ENCODE measurements around the gene C1orf141.

Gene C1orf141

GRCh38 chr1:67053535-67053784, 81.3 kb downstream of the C1orf141 start:
- H3K9ac ChIP-seq (ENCODE audit: insufficient read length, low read depth), result peak overlapping the region; percentile 89
- peaks cover 25% of the 10 kb centered on the region for H3K36me3 ChIP-seq (ENCODE audit: insufficient read depth, insufficient read length, low read length)
- H3K4me3 ChIP-seq (ENCODE audit: insufficient read length, low read depth), result peak overlapping the region; percentile 84
- no peaks in the 10 kb centered on the region for H3K4me1 ChIP-seq (ENCODE audit: insufficient read depth, insufficient read length)
- H3K9me3 ChIP-seq (ENCODE audit: insufficient read depth, low read length), result no peaks in the 10 kb centered on the region
- DNase-seq (ENCODE audit: low read depth, low spot score), result no peak
- TF ChIP-seq SUZ12 (IDR thresholded peaks at IDR 0.05; ENCODE audit: extremely low read depth, insufficient read depth, insufficient read length) (no peak), ZNF274 (IDR thresholded peaks at IDR 0.05; ENCODE audit: low read depth, low read length) (no peak), YY1 (IDR thresholded peaks at IDR 0.05; ENCODE audit: insufficient read depth, insufficient read length) (no peak)
- H3K27me3 ChIP-seq (ENCODE audit: insufficient read depth, insufficient read length), result no peaks in the 10 kb centered on the region

GRCh38 chr1:67052741-67053534, 81.8 kb downstream of the C1orf141 start:
- TF ChIP-seq SUZ12 (IDR thresholded peaks at IDR 0.05; ENCODE audit: extremely low read depth, insufficient read depth, insufficient read length), result no peak
- TF ChIP-seq YY1 (IDR thresholded peaks at IDR 0.05; ENCODE audit: insufficient read depth, insufficient read length), result no peak
- TF ChIP-seq ZNF274 (IDR thresholded peaks at IDR 0.05; ENCODE audit: low read depth, low read length), result no peak
- Histone ChIP-seq H3K36me3 (ENCODE audit: insufficient read depth, insufficient read length, low read length) (peaks cover 30% of the 10 kb centered on the region), H3K4me3 (ENCODE audit: insufficient read length, low read depth) (peak overlapping the region; percentile 84), H3K27me3 (ENCODE audit: insufficient read depth, insufficient read length) (no peaks in the 10 kb centered on the region), H3K4me1 (ENCODE audit: insufficient read depth, insufficient read length) (no peaks in the 10 kb centered on the region), H3K9me3 (ENCODE audit: insufficient read depth, low read length) (no peaks in the 10 kb centered on the region), H3K9ac (ENCODE audit: insufficient read length, low read depth) (peak overlapping the region; percentile 89)
- DNase-seq (ENCODE audit: low read depth, low spot score), result peak; percentile 23

- H3K36me3 ChIP-seq (ENCODE audit: insufficient read depth, insufficient read length, low read length), result peaks cover 44% of the 10 kb centered on the region
- no peaks in the 10 kb centered on the region for H3K4me1 ChIP-seq (ENCODE audit: insufficient read depth, insufficient read length)
Observed at GRCh38 chr1:67051196-67051595, 83.6 kb downstream of the C1orf141 start.

GRCh38 chr1:67044631-67045270, 90.0 kb downstream of the C1orf141 start:
- H3K4me1 ChIP-seq (ENCODE audit: insufficient read depth, insufficient read length), result no peaks in the 10 kb centered on the region
- no peak for TF ChIP-seq SUZ12 (IDR thresholded peaks at IDR 0.05; ENCODE audit: extremely low read depth, insufficient read depth, insufficient read length)
- no peak for TF ChIP-seq YY1 (IDR thresholded peaks at IDR 0.05; ENCODE audit: insufficient read depth, insufficient read length)
- no peak for TF ChIP-seq ZNF274 (IDR thresholded peaks at IDR 0.05; ENCODE audit: low read depth, low read length)
- DNase-seq (ENCODE audit: low read depth, low spot score), result no peak

More at GRCh38 chr1:67051196-67051595, 83.6 kb downstream of the C1orf141 start:
- H3K4me3 ChIP-seq (ENCODE audit: insufficient read length, low read depth), result no peak overlapping the region
- no peak for TF ChIP-seq SUZ12 (IDR thresholded peaks at IDR 0.05; ENCODE audit: extremely low read depth, insufficient read depth, insufficient read length)
- TF ChIP-seq ZNF274 (IDR thresholded peaks at IDR 0.05; ENCODE audit: low read depth, low read length), result no peak
- no peak for TF ChIP-seq YY1 (IDR thresholded peaks at IDR 0.05; ENCODE audit: insufficient read depth, insufficient read length)
- no peaks in the 10 kb centered on the region for H3K9me3 ChIP-seq (ENCODE audit: insufficient read depth, low read length)
- H3K27me3 ChIP-seq (ENCODE audit: insufficient read depth, insufficient read length), result no peaks in the 10 kb centered on the region
- DNase-seq (ENCODE audit: low read depth, low spot score), result no peak
- no peak overlapping the region for H3K9ac ChIP-seq (ENCODE audit: insufficient read length, low read depth)

GRCh38 chr1:67043366-67043765, 91.4 kb downstream of the C1orf141 start:
- Histone ChIP-seq H3K9me3 (ENCODE audit: insufficient read depth, low read length) (no peaks in the 10 kb centered on the region), H3K4me3 (ENCODE audit: insufficient read length, low read depth) (no peak overlapping the region), H3K9ac (ENCODE audit: insufficient read length, low read depth) (no peak overlapping the region), H3K4me1 (ENCODE audit: insufficient read depth, insufficient read length) (no peaks in the 10 kb centered on the region), H3K36me3 (ENCODE audit: insufficient read depth, insufficient read length, low read length) (peaks cover 82% of the 10 kb centered on the region), H3K27me3 (ENCODE audit: insufficient read depth, insufficient read length) (no peaks in the 10 kb centered on the region)
- TF ChIP-seq YY1 (IDR thresholded peaks at IDR 0.05; ENCODE audit: insufficient read depth, insufficient read length), result no peak
- no peak for TF ChIP-seq ZNF274 (IDR thresholded peaks at IDR 0.05; ENCODE audit: low read depth, low read length)
- TF ChIP-seq SUZ12 (IDR thresholded peaks at IDR 0.05; ENCODE audit: extremely low read depth, insufficient read depth, insufficient read length), result no peak
- DNase-seq (ENCODE audit: low read depth, low spot score), result no peak

More at GRCh38 chr1:67044631-67045270, 90.0 kb downstream of the C1orf141 start:
- H3K27me3 ChIP-seq (ENCODE audit: insufficient read depth, insufficient read length), result no peaks in the 10 kb centered on the region
- H3K9me3 ChIP-seq (ENCODE audit: insufficient read depth, low read length), result no peaks in the 10 kb centered on the region
- peaks cover 80% of the 10 kb centered on the region for H3K36me3 ChIP-seq (ENCODE audit: insufficient read depth, insufficient read length, low read length)
- no peak overlapping the region for H3K9ac ChIP-seq (ENCODE audit: insufficient read length, low read depth)
- no peak overlapping the region for H3K4me3 ChIP-seq (ENCODE audit: insufficient read length, low read depth)

All from NT2/D1 (cell line).